NOMO-1 treated with dmso at 0.1 percent for 144 hours (cell line): Measurements from ENCODE around the gene MCIDAS.

Experiments
- DNase-seq: peaks from one replicate; lab custom pipeline; 2025; ENCODE audit not compliant: unreplicated experiment; lab: John Stamatoyannopoulos, UW

The MCIDAS gene

GRCh38 chr5:55171471-55171870, 55.6 kb downstream of the MCIDAS start:
- DNase-seq: no peak
